Measurements from ENCODE around the gene AREL1.

AREL1 gene

GRCh38 chr14:74655599-74656395 is 57.1 kb downstream of the AREL1 start:
- DNase-seq, result no peak

- DNase-seq, result no peak
Measured at GRCh38 chr14:74654931-74655330, 57.9 kb downstream of the AREL1 start.

- no peak for DNase-seq
Measured at GRCh38 chr14:74653386-74654138, 59.3 kb downstream of the AREL1 start.

- no peak for DNase-seq
Measured at GRCh38 chr14:74652541-74652940, 60.3 kb downstream of the AREL1 start.

GRCh38 chr14:74650927-74651686 is 61.8 kb downstream of the AREL1 start:
- no peak for DNase-seq

GRCh38 chr14:74649673-74650072 is 63.2 kb downstream of the AREL1 start:
- DNase-seq, result no peak

GRCh38 chr14:74649167-74649566 is 63.7 kb downstream of the AREL1 start:
- DNase-seq, result no peak

GRCh38 chr14:74648601-74649000 is 64.3 kb downstream of the AREL1 start:
- no peak for DNase-seq

- DNase-seq, result peak; percentile 97
Measured at GRCh38 chr14:74647678-74648461, 65.0 kb downstream of the AREL1 start.

- DNase-seq, result no peak
Measured at GRCh38 chr14:74647061-74647677, 65.7 kb downstream of the AREL1 start.

GRCh38 chr14:74645756-74646470 is 67.0 kb downstream of the AREL1 start:
- no peak for DNase-seq

- no peak for DNase-seq
Measured at GRCh38 chr14:74645244-74645643, 67.6 kb downstream of the AREL1 start.

- DNase-seq, result no peak
Measured at GRCh38 chr14:74641601-74642391, 71.1 kb downstream of the AREL1 start.

GRCh38 chr14:74638966-74639365 is 73.9 kb downstream of the AREL1 start:
- no peak for DNase-seq

GRCh38 chr14:74638066-74638465 is 74.8 kb downstream of the AREL1 start:
- DNase-seq, result no peak

- DNase-seq, result no peak
Measured at GRCh38 chr14:74637178-74637550, 75.7 kb downstream of the AREL1 start.

- DNase-seq, result no peak
Measured at GRCh38 chr14:74636424-74637177, 76.3 kb downstream of the AREL1 start.

GRCh38 chr14:74635847-74636246 is 77.0 kb downstream of the AREL1 start:
- no peak for DNase-seq

- peak; percentile 26 for DNase-seq
Measured at GRCh38 chr14:74634964-74635363, 77.9 kb downstream of the AREL1 start.

- DNase-seq, result no peak
Measured at GRCh38 chr14:74634481-74634880, 78.4 kb downstream of the AREL1 start.

Data from DMS79 (cell line).